HG02852 (cell line): ENCODE results near the gene RAP2A.

ENCODE experiments used
- ATAC-seq: cut with Tn5 transposase; IDR thresholded peaks from one replicate; pipeline ENCODE4 v1.9.1; 2021; ENCODE audit warnings: mild to moderate bottlenecking, moderate library complexity; ENCODE audit not compliant: unreplicated experiment

Gene RAP2A

DNA sequence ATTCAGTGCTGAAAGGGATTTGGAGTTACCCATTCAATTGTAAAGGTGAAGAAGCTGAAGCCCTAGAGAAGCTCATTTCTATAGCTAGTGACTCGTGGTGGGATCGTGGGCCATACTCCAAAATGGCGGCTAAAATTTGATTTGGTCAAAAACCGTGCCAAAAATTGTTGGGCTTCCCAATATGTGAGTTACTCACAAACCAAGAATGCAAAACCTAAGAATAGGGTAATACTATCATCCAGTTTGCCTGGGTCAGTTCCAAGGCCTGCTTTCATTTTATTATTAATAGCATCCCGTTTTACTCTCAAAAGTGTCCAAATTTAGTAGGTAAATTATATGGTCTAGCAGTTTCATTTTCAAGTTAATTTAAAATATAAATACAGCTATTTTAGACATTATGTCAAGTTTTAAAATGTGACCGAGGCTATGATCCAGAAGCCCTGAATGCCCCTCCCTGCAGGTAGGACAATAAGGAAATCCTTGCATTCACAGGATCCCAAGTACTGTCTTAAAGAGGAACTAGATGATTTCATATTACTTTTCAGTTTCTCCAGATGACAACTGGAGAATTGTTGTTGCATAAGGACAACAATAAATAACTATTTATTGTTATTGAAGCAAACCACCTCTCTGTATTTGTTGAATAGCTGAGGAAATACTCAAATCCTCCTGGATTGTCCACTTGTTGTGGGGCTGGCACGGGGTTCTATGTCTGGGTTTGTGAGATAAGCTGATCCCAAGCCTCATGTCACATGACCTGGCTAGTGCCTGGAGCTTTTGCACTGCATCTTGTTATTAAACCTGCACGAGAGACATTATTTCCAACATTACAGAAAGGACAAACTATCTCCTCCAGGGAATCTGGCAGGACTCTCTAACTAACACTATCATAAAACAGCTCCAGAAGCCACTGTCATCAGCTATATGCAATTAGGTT, 11.6 kb upstream of the RAP2A start:
- ATAC-seq, result no peak

GRCh38 chr13:97423300-97424045, 10.5 kb upstream of the RAP2A start:
- ATAC-seq, result no peak

DNA sequence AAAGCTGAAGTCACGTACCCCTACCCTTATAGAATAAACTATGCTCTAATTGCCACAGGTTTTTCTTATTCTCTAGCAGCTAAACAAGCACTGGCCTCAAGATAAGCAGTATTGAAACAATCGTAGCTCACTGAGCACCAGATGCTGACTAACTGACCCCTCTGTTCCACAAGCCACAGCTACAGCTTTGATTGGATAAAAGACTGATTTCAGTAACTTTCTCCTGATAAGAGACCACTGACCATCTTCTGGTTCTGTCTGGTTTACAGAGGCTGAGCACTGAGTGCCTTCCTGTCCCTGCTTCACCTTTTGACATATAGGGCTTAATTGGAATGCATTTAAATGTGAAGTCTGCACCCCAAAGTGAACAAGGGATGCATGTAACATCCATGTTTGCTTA, 8.4 kb upstream of the RAP2A start:
- no peak for ATAC-seq

GRCh38 chr13:97426695-97427094, 7.3 kb upstream of the RAP2A start:
- no peak for ATAC-seq

DNA sequence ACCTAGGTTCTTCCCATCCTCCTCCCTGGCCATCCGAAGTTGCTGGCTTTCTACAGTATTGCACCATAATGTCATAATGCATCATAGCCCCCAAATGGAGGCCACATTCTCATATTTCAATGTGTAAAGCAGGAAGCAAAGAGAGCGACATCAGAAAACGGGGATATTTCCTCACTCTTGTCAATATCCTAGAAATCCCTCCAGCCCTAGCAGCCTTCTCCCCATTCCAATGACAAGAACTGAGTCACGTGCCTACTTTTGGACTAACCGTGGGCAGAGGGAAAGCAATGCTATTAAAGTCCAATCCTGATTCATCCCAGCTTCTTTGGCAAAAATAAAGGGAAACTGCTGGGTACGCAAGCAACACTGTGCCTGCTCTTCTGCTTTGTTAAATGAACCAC, 4.3 kb upstream of the RAP2A start:
- no peak for ATAC-seq

DNA sequence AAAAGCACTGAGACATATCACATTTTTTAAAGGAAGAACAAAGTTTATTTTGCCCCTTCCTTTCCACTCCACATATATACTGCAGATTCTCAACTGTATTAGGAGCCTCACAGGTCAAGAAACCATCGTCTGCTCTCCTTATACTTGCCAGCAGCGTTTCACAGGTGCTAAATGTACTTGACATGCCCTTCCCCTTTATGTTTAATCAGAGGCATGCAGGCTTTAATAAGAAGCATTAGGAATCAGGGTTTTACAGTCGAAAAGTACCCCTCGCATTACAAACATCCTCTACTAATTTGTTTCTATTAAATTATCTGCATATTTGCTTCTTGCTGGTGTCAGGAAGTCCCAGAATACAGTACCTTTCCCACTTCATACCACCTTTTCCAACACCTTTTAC, 3.7 kb upstream of the RAP2A start:
- ATAC-seq, result no peak

GRCh38 chr13:97431171-97431764, 2.7 kb upstream of the RAP2A start:
- no peak for ATAC-seq

GRCh38 chr13:97432232-97432916, 1.6 kb upstream of the RAP2A start:
- no peak for ATAC-seq

- peak; percentile 76 for ATAC-seq
Observed at GRCh38 chr13:97432917-97433726, 847 bp upstream of the RAP2A start.

DNA sequence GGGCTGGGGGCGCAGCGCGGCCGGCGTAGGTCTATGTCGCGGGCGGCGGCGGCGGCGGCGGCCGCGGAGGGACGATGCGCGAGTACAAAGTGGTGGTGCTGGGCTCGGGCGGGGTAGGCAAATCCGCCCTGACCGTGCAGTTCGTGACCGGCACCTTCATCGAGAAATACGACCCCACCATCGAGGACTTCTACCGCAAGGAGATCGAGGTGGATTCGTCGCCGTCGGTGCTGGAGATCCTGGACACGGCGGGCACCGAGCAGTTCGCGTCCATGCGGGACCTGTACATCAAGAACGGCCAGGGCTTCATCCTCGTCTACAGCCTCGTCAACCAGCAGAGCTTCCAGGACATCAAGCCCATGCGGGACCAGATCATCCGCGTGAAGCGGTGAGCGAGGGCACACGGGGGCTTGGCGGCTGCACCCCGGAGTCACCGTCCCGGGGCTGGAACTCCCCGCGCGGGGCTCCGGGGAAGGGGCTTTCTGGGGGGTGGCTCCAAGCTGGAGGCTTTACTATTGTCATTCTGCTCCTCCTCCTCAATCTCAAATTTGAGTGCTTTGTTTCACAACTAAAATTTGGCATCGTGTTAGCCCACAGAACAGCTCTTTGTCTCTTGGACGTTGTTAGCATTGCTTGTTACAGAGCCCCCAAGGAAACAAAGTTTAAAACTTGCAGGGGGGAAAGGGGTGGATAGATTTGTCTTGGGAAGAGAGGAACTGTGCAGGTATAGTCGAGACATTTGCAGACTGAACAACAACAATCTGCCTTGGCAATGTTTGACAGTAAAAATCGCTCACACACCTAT, 630 bp downstream of the RAP2A start:
- peak; percentile 5 for ATAC-seq

GRCh38 chr13:97435323-97435722, 1.4 kb downstream of the RAP2A start:
- no peak for ATAC-seq

GRCh38 chr13:97435794-97436193, 1.8 kb downstream of the RAP2A start:
- no peak for ATAC-seq

GRCh38 chr13:97436845-97437244, 2.9 kb downstream of the RAP2A start:
- ATAC-seq, result no peak

DNA sequence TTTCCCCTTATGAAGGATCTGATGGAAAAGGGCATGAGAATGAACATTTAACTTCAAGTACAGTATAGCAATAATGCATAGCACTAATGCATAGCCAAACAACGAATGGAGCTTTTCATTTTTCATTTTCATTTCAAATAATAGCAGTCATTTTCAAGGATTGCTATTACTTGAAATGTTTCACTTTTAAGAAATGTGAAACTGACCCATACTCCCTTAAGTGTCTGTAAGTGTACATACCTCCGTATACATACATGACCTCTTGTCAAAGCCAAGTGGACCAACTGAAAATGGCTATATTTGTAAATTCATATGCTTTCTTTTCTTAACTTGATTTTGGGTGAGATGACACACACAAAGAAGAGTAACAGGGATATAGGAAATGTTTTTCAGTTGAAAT, 3.8 kb downstream of the RAP2A start:
- no peak for ATAC-seq

GRCh38 chr13:97438856-97439595, 5.1 kb downstream of the RAP2A start:
- ATAC-seq, result no peak

- no peak for ATAC-seq
Observed at GRCh38 chr13:97440598-97441170, 6.7 kb downstream of the RAP2A start.

DNA sequence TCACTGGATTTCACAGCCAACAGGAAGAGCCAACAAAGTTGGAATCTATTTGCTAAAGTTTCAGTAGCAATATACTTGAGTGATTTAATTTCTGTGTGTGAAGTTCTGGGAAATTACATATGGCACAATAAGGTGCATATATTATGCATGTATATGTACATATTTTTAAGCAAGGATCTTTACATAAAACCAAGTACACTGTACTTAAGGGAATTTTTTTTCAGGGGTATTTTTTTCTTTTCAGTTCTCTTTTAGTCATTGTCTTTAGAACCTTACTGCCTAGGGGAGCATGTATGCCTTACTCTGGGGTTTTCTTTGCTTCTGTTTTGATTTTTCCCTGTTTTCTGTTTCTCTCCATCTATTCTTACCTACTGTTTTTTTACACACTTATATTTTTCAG, 7.4 kb downstream of the RAP2A start:
- ATAC-seq, result peak; percentile 69

- ATAC-seq, result no peak
Observed at GRCh38 chr13:97445522-97446187, 11.7 kb downstream of the RAP2A start.
